PC-9 (cell line): ENCODE measurements around the gene NUP50. TPM values are rescaled to one million over a fixed set of nuclear protein-coding genes. Genes with fewer than 3 reads are reported as not detected.

Source experiments
- BruUV-seq: library from RNA; stranded (reverse); fragments of 400-500 nt; replicated peaks from 2 replicates; lab custom pipeline; 2021; lab: Mats Ljungman, UMichigan
- CTCF ChIA-PET: fragments of 300-600 bp; sonication (Branson Sonifier 250); formaldehyde crosslinking; loops from one replicate; lab custom pipeline; 2022; ENCODE audit warnings: antibody characterized with exemption; lab: Charles Lee
- POLR2A ChIA-PET: fragments of 300-600 bp; sonication (Branson Sonifier 250); formaldehyde crosslinking; loops from one replicate; lab custom pipeline; 2022; ENCODE audit warnings: antibody characterized with exemption; ENCODE audit not compliant: unreplicated experiment; lab: Charles Lee
- DNase-seq, 2 experiments: peaks; one replicate each; pipeline versions ENCODE4 v3.0.0 to v3.0.0-alpha.2; 2015 to 2022; ENCODE audit warnings: mixed read lengths in 1 of 2
- H2AFZ ChIP-seq: fragments of 200-600 bp; sonication (generic); 2 replicates; pipeline ENCODE4 v1.8.1; 2017; ENCODE audit warnings: antibody characterized with exemption
- H3F3A ChIP-seq: fragments of 200-600 bp; sonication (generic); 2 replicates; pipeline ENCODE4 v1.8.1; 2017; ENCODE audit warnings: antibody characterized with exemption, mild to moderate bottlenecking, low read depth; ENCODE audit not compliant: insufficient read depth
- H3K27ac ChIP-seq: fragments of 200-600 bp; sonication (generic); 2 replicates; pipeline ENCODE4 v1.6.1; 2016; ENCODE audit warnings: mixed run types
- H3K27me3 ChIP-seq: fragments of 200-600 bp; sonication (generic); 2 replicates; pipeline ENCODE4 v1.6.1; 2016; ENCODE audit warnings: low read depth, mixed run types; ENCODE audit not compliant: insufficient read depth
- H3K36me3 ChIP-seq: fragments of 200-600 bp; sonication (generic); 2 replicates; pipeline ENCODE4 v1.6.1; 2016; ENCODE audit warnings: low read depth, mixed run types
- H3K4me1 ChIP-seq: fragments of 200-600 bp; sonication (generic); replicated peaks from 2 replicates; pipeline ENCODE4 v1.6.1; 2016; ENCODE audit warnings: mixed run types; ENCODE audit not compliant: insufficient read depth
- H3K4me2 ChIP-seq: fragments of 200-600 bp; sonication (generic); 2 replicates; pipeline ENCODE4 v1.6.1; 2017; ENCODE audit warnings: mixed run types
- H3K4me3 ChIP-seq: fragments of 200-600 bp; sonication (generic); 2 replicates; pipeline ENCODE4 v1.6.1; 2016; ENCODE audit warnings: mixed run types
- H3K79me2 ChIP-seq: fragments of 200-600 bp; sonication (generic); 2 replicates; pipeline ENCODE4 v1.6.1; 2017; ENCODE audit warnings: low read depth, mixed run types
- H3K9me2 ChIP-seq: fragments of 200-600 bp; sonication (generic); 2 replicates; pipeline ENCODE4 v1.8.1; 2017; ENCODE audit warnings: mild to moderate bottlenecking; ENCODE audit not compliant: insufficient read depth
- H3K9me3 ChIP-seq: fragments of 200-600 bp; sonication (generic); 2 replicates; pipeline ENCODE4 v1.8.1; 2016; ENCODE audit warnings: low read depth; ENCODE audit not compliant: insufficient read depth
- H4K20me1 ChIP-seq: fragments of 200-600 bp; sonication (generic); 2 replicates; pipeline ENCODE4 v1.8.1; 2017; ENCODE audit not compliant: insufficient read depth
- CTCF ChIP-seq: fragments of 200-600 bp; sonication (generic); conservative IDR thresholded peaks from 2 replicates; pipeline ENCODE4 v1.6.1; 2017; ENCODE audit warnings: mixed run types, antibody characterized with exemption, mild to moderate bottlenecking, moderate library complexity
- EZH2 ChIP-seq: fragments of 200-600 bp; sonication (generic); IDR thresholded peaks from 2 replicates; pipeline ENCODE4 v1.8.0; 2017; ENCODE audit warnings: antibody characterized with exemption, low read depth
- intact Hi-C: fragments of 100-400 bp; cut with micrococcal nuclease; formaldehyde crosslinking; loops from one replicate; pipeline ENCODE4 v1.10.0; 2022; ENCODE audit not compliant: unreplicated experiment
- total RNA-seq: library from RNA; stranded (reverse); gene quantifications from 2 replicates; pipeline ENCODE4 v1.2.3, GENCODE V29; 2021

Gene NUP50
- total RNA-seq, 1 experiment from 2014 or later = 84.0 TPM

- Histone ChIP-seq H3K27me3 (no peaks in the 10 kb centered on the region), H3K9me3 (no peaks in the 10 kb centered on the region), H3K4me1 (no peaks in the 10 kb centered on the region), H3K36me3 (no peaks in the 10 kb centered on the region), H2AFZ (no peak overlapping the region), H3K27ac (no peak overlapping the region), H3K9me2 (no peaks in the 10 kb centered on the region), H3K4me2 (no peak overlapping the region), H4K20me1 (peaks cover 7% of the 10 kb centered on the region; the same call in 1 of the 2 replicates), H3F3A (0 out of 2 replicates have a peak, but pooled peaks cover 5% of the 10 kb centered on the region), H3K79me2 (no peaks in the 10 kb centered on the region), H3K4me3 (no peak overlapping the region)
- CTCF ChIA-PET = no interaction called here
- no TSS peak for BruUV-seq
- intact Hi-C loops = no loop called here
- POLR2A ChIA-PET = no interaction called here
- DNase-seq = peak in 1 of 2 experiments; percentile 16
- TF ChIP-seq EZH2 = no peak
- TF ChIP-seq CTCF = no peak
Observed at GRCh38 chr22:45210174-45210573, 46.4 kb downstream of the NUP50 start.

DNA sequence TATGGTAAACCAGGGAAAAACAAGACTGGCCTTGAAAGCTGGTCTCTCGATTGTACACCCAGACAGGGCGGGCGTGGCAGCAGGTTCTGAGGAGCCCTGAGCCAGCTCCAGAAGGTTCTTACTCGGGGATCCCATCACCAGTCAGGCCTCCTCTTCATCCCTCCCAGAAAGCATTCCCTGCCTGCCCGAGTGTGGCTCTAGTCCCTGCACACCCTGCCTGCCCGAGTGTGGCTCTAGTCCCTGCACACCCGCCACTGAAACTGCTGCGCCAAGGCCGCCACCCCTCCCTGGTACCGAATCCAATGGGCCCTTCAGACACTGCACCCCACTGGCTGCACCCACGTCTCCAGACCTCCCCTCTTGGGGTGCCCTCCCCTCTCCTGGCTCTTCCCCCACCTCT is 46.9 kb downstream of the NUP50 start:
- Histone ChIP-seq H2AFZ (no peak overlapping the region), H3K4me3 (no peak overlapping the region), H3K36me3 (no peaks in the 10 kb centered on the region), H3F3A (0 out of 2 replicates have a peak, but pooled peaks cover 5% of the 10 kb centered on the region), H3K27ac (no peak overlapping the region), H3K4me1 (no peaks in the 10 kb centered on the region), H3K9me3 (no peaks in the 10 kb centered on the region), H4K20me1 (peaks cover 7% of the 10 kb centered on the region; the same call in 1 of the 2 replicates), H3K9me2 (no peaks in the 10 kb centered on the region), H3K27me3 (no peaks in the 10 kb centered on the region), H3K4me2 (no peak overlapping the region), H3K79me2 (no peaks in the 10 kb centered on the region)
- BruUV-seq = no TSS peak
- peak in 1 of 2 experiments; percentile 12 for DNase-seq
- intact Hi-C loops = no loop called here
- POLR2A ChIA-PET = no interaction called here
- CTCF ChIA-PET = no interaction called here
- no peak for TF ChIP-seq CTCF
- no peak for TF ChIP-seq EZH2

GRCh38 chr22:45210991-45211390 is 47.3 kb downstream of the NUP50 start:
- no peaks in the 10 kb centered on the region for H3K4me1 ChIP-seq
- H3K4me2 ChIP-seq = no peak overlapping the region
- ChIA-PET POLR2A (no interaction called here), CTCF (interaction anchor here (0.6 kb wide), 1 partner anchor 22 kb away, joined by 4 read pairs; no protein-coding TSS in a partner anchor)
- no peaks in the 10 kb centered on the region for H3K27me3 ChIP-seq
- BruUV-seq = no TSS peak
- no peaks in the 10 kb centered on the region for H3K9me2 ChIP-seq
- intact Hi-C loops = no loop called here
- no peak overlapping the region for H2AFZ ChIP-seq
- no peaks in the 10 kb centered on the region for H3K36me3 ChIP-seq
- no peak overlapping the region for H3K4me3 ChIP-seq
- 0 out of 2 replicates have a peak, but pooled peaks cover 5% of the 10 kb centered on the region for H3F3A ChIP-seq
- H3K9me3 ChIP-seq = no peaks in the 10 kb centered on the region
- H3K27ac ChIP-seq = no peak overlapping the region
- H3K79me2 ChIP-seq = no peaks in the 10 kb centered on the region
- DNase-seq = no peak
- TF ChIP-seq EZH2 (no peak), CTCF (no peak)
- H4K20me1 ChIP-seq = peaks cover 7% of the 10 kb centered on the region; the same call in 1 of the 2 replicates
